Stimulated activated CD4-positive, alpha-beta T cell treated with anti-CD3 and anti-CD28 coated beads, Interleukin-15, amount 100 ng/mL, for 48 hours (primary cell): ENCODE data around the gene MUC2.

Experiments
- DNase-seq, 2 donors: peaks; one replicate each; pipeline ENCODE4 v3.0.0-alpha.2; 2020; ENCODE audit warnings: low read depth in 2 of 2

MUC2 gene

DNA sequence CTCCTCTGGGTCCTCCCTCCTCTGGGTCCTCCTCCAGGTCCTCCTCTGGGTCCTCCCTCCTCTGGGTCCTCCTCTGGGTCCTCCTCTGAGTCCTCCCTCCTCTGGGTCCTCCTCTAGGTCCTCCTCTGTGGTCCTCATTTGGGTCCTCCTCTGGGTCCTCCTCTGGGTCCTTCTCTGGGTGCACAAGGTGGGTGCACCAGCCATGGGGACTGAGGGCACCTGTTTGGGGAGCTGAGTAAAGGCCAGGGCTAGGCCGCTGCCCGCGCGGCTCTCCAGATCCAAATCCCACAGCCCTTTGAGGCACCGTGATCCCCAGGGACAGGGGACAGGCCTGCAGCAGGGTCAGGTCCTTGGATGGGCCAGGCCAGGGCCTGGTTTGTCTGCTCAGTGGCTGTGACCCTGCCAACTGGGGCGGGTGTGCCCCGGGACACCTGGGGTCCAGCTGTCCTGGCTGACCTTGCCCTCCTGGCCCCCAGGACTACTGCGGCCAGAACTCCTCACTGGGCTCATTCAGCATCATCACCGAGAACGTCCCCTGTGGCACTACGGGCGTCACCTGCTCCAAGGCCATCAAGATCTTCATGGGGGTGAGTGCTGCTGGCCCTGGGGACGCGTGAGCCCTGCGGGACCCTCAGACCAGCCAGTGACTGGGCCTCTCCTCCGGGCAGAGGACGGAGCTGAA lies 12.7 kb downstream of the MUC2 start:
- no peak for DNase-seq

DNA sequence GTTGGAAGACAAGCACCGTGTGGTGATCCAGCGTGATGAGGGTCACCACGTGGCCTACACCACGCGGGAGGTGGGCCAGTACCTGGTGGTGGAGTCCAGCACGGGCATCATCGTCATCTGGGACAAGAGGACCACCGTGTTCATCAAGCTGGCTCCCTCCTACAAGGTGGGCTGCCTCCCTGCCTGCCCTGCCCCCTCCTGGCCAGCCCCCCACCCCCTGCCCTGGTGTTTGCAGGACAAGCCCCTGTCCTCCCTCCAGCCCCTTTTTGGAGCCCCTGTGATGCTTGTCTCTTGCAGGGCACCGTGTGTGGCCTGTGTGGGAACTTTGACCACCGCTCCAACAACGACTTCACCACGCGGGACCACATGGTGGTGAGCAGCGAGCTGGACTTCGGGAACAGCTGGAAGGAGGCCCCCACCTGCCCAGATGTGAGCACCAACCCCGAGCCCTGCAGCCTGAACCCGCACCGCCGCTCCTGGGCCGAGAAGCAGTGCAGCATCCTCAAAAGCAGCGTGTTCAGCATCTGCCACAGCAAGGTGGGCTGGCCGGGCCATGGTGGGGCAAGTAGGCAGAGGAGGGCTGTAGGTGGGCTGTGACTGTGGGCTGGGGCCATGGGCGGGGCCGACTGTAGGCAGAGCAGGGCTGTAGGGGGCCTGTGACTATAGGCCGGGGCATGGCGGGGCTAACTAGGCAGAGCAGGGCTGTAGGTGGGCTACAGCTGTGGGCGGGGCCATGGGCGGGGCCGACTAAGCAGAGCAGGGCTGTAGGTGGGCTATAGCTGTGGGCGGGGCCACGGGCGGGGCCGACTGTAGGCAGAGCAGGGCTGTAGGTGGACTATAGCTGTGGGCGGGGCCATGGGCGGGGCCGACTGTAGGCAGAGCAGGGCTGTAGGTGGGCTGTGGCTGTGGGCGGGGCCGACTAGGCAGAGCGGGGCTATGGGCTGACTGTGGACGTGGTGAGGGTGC lies 13.6 kb downstream of the MUC2 start:
- DNase-seq: no peak

DNA sequence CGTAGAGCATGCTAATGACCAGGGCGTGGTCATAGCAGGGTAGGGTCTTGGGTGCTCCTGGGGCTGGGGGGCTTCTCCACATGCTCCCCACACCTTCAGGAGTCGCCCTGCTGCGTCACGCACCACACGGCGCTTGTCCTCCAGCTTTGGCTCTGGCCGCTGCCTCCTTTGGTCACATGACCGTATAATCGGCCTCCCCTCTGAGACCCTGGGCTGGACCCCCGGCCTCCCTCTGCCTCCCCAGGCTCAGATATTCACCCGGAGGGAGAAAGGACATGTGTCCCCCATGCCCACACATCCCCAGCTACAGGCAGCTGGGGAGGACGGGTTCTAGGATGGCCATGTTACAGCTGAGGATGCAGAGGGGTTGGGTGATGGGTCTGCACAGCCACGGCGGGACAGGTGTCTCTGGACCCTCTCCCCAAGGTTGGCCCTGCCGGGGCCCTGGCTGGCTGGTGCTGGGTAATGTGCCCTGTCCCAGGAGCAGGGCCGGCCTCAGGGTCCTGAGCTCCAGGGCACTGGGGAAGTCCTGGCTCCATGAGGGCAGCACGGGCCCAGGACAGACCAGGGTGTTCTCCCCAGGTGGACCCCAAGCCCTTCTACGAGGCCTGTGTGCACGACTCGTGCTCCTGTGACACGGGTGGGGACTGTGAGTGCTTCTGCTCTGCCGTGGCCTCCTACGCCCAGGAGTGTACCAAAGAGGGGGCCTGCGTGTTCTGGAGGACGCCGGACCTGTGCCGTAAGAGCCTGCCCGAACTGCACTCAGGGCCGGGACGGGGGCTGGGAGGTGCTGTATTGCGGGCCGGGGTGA lies 14.5 kb downstream of the MUC2 start:
- no peak for DNase-seq

DNA sequence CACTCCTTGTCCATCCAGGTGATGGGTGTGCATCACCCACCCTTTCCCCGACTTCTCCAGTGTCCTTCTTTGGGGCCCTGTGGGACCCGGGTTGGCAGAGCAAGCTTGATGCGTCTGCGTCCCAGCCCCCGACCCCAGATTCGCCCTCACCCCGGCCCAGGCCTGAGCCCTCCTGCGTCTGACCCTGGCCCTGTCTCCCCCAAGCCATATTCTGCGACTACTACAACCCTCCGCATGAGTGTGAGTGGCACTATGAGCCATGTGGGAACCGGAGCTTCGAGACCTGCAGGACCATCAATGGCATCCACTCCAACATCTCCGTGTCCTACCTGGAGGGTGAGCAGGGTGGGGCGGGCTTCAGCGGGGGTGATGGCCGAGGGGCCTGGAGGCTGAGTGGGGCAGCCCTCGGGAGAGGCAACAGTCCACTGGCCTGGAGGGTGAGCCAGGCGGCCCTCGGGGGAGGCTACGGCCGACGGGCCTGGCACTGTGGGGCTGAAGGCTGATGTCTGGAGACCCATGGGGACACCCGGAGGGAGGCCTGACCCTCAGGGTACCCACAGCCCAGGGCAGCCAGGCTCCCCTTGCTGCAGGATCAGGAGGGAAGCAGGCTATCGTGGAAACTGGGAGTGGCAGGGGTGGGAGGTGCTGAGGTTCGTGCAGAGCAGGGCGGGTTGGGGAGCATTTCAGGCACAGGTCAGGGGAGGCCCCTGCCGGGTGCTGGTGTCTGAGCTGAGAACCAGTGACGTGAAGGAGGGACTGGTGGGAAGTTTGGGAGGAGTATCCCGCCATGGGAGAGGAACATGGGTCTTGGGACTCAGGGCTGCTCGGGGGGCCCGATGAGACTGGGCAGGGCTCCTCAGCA lies 15.3 kb downstream of the MUC2 start:
- no peak for DNase-seq

DNA sequence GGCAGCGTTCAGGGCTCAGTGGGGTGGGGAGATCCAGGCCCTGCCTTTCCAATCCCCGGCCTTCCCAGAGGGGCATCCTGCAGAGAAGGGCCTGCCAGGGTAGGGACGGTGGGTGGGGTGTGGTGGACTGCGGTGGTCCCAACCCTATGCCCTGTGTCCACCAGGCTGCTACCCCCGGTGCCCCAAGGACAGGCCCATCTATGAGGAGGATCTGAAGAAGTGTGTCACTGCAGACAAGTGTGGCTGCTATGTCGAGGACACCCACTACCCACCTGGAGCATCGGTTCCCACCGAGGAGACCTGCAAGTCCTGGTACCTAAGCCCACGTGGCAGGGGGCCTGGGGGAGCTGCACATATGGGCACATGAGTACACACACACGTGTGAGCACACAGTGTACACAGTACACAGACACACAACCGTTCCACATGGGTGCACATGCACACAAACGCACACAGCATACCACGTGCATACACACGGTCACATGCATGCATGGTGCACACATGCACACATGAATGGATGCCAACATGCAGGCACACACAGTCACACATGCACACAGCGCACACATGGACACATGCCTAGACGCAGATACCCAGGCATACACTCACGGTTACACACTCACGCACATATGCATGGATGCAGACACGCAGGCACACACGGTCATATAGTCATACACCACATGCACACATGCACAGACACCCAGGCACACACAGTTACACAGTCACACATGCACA lies 16.1 kb downstream of the MUC2 start:
- no peak for DNase-seq

DNA sequence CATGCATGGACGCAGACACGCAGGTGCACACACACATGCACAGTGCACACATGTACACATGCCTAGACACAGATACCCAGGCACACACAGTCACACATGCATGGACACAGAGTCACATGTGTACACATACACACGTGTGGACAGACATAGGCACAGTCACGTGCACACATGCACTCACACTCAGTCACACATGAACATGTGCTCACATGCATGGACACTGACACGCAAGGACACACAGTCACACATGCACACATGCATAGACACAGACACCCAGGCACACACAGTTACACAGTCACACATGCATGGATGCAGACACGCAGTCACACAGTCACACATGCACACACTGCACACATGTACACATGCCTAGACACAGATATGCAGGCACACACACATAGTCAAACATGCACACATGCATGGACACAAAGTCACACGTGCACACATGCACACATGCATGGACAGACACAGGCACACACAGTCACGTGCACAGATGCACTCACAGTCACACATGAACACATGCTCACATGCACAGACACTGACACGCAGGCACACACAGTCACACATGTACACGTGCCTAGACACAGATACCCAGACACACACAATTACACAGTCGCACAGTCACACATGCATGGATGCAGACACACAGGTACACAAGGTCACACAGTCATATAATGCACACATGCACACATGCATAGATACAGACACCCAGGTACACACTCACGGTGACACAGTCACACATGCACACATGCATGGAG lies 16.8 kb downstream of the MUC2 start:
- no peak for DNase-seq

DNA sequence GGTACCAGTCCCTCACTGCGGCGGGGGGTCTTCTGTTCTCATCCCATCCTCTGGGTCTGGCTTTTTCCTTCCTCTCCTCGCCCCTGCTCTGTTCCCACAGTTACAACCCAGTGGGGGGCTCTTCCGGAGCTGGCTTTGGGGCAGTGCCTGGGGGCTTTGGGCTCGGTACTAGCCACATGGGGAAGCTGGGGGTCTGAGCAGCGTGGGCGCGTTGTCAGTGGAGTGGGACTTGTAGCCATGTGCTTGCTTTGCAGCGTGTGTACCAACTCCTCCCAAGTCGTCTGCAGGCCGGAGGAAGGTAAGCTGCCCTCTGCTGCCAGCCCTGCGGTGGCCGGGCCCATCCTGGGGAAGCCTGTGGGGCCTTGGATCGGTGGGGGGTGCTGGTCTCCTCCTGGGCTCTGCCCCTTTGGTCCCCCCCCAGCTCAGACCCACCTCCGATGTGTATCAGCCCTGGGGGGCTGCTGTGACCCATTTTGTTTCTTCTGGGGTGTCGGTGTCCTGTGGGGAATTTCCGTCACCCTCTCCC lies 17.5 kb downstream of the MUC2 start:
- DNase-seq: no peak

DNA sequence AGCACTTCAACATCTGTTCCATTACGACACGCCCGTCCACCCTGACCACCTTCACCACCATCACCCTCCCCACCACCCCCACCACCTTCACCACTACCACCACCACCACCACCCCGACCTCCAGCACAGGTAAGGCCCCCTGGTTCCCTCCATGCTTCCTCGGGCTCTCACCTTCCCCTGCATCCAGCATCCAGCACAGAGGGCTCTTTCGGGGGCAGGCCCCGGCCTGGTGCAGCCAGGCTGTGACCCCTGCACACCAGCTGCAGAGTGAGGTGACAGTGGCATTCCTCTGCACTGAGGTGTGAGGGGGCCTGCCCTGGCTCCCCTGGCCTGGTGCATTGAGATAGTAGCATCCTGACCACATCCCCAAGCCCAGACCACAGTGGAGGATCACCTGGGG lies 18.2 kb downstream of the MUC2 start:
- DNase-seq: no peak

DNA sequence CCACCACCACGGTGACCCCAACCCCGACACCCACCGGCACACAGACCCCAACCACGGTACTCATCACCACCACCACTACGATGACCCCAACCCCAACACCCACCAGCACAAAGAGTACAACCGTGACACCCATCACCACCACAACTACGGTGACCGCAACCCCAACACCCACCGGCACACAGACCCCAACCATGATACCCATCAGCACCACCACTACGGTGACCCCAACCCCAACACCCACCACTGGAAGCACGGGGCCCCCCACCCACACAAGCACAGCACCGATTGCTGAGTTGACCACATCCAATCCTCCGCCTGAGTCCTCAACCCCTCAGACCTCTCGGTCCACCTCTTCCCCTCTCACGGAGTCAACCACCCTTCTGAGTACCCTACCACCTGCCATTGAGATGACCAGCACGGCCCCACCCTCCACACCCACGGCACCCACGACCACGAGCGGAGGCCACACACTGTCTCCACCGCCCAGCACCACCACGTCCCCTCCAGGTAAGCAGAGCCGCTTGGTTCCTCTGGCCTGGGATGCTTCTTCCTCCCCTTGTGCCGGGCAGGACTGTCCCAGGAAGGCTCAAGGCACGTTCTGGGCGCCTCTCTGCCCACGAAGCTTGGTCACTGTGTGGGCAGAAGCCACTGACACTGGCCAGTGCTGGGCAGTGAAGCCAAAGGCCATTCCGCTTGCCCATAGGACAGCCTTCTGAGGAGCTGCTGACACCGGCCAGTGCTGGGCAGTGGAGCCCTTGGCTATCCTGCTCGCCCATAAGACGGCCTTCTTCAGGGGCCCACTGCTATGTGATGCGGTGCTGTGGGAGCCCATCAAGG lies 25.1 kb downstream of the MUC2 start:
- no peak for DNase-seq

DNA sequence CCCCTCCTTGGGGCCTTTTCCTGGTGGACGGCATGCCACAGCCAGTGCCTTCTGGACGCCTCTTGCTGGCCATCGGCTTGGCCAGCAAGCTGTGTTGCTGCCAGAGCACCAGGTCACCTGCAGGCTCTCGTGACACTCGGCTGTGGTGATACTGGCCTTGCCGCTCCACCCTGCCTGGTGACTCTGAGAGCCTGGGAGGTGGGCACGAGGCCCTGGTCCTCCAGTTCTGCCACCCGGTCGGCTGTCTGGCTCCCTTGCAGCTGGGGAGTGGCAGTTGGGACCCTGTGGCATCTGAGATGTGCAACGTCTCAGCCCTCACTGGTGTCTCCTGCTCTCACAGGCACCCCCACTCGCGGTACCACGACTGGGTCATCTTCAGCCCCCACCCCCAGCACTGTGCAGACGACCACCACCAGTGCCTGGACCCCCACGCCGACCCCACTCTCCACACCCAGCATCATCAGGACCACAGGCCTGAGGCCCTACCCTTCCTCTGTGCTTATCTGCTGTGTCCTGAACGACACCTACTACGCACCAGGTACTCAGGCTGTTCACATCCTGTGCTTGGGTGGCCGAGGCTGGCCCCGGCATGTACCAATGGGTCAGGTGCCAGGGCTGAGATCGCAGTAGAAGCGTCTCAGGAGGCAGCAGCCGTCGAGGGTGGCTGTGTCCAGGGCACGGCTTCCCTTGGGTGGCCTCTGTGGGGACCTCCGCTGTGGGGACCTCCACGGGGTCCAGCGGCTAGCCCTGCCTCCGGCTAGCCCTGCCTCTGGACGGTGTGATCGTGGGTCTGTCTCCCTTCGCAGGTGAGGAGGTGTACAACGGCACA lies 26.0 kb downstream of the MUC2 start:
- DNase-seq: no peak

DNA sequence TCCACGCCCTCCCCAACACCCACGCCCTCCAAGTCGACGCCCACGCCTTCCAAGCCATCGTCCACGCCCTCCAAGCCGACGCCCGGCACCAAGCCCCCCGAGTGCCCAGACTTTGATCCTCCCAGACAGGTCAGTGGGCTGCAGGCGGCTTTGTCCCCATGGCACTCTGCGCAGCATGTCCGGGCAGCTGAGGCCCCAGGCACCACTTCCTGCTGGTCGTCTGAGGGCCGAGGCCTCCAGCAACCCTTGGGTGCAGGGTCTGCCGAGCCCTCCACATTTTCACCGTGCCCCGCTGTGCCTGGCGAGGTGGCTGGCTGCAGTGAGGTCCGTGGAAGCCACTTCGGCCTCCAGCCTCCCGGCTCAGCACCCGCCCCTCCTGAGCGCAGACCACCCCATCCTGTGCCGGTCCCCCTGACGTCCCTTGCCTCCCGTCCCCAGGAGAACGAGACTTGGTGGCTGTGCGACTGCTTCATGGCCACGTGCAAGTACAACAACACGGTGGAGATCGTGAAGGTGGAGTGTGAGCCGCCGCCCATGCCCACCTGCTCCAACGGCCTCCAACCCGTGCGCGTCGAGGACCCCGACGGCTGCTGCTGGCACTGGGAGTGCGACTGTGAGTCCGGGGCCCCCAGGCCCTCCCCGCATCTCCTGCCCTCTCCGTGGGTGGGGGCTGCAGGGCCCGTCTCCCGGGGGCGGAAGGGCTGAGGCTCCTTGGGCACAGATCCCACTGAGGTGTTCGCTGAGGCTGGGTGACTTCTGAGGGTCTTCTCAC lies 26.8 kb downstream of the MUC2 start:
- DNase-seq: no peak

DNA sequence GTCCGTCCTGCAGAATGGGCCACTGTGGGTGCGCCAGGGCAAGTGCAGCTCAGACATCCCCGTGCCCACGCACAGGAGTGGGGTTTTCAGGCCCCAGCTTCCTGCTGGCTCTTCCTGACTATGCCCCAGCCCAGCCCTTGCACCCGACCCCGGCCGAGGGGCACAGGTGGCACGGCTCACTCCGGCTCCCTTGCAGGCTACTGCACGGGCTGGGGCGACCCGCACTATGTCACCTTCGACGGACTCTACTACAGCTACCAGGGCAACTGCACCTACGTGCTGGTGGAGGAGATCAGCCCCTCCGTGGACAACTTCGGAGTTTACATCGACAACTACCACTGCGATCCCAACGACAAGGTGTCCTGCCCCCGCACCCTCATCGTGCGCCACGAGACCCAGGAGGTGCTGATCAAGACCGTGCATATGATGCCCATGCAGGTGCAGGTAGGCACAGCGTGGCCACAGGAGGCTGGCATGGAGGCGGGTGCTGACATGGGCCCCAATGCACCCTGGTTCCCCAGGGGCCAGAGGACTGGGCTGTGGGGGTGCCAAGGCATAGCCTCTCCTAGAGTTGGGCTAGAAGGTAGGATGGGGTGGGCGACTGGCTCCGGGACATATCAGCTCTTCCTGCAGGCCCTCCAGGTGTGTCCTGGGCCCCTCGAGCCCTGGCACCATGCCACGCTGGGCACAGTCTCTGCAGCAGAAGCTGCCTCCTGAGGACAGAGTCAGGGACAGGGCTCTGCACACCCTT lies 27.7 kb downstream of the MUC2 start:
- no peak for DNase-seq

DNA sequence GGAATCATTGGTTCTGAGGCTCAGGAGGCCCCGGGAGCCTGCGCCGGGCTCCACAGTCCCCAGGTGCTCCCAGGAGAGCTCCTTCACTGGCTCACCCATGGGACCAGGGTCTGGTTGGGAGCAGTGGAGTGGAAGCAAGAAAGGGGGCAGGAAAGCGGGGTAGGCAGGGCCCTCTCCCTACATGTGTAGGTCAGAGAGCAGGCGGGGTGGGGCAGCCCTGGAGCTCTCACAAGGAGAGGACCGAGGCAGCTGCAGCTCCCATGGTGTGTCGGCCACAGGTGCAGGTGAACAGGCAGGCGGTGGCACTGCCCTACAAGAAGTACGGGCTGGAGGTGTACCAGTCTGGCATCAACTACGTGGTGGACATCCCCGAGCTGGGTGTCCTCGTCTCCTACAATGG lies 28.3 kb downstream of the MUC2 start:
- no peak for DNase-seq

DNA sequence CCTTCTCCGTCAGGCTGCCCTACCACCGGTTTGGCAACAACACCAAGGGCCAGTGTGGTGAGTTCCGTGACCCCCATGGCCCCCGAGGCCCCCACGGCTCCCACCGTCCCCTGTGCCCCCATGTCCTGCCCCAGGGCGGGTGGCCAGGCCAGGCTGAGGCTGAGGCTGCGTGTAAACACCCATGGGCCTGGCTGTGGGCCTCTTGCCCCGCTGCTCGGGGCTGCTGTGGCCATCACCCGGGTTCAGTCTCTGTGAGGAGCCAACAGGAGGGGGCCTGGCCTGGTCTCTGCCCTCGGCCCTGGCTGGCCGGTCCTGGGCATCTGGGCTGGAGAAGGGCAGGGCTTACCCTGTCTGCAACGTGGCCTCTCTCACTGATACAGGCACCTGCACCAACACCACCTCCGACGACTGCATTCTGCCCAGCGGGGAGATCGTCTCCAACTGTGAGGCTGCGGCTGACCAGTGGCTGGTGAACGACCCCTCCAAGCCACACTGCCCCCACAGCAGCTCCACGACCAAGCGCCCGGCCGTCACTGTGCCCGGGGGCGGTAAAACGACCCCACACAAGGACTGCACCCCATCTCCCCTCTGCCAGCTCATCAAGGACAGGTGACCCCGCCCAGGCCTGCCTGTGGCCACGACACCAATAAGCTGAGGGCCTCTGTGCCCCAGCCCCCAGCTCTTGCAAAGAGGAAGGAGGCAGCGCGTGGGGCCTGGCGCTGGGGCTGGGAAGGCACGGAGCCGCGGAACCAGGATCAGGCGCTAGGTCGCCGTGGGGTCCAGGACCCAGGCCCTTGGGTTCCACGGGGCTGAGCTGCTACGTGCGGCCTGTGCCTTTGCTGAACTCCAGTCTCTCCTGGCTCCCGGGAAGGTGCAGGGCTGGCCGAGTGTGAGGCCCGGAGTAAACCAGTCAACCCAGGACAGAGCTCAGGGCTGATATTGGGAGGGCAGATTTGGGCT lies 29.0 kb downstream of the MUC2 start:
- DNase-seq: no peak
